HCT116 (cell line): ENCODE data around the gene RPL35.

Source experiments
- CBX3 ChIP-seq: IDR thresholded peaks from 2 replicates; pipeline ENCODE4 v1.6.1; 2012; ENCODE audit warnings: low read depth
- CTCF ChIP-seq, 3 experiments: fragments of 200-600 bp in 1 of 3; sonication (generic) in 1 of 3; IDR thresholded peaks in 2 of 3; conservative IDR thresholded peaks in 1 of 3; 2 replicates each; pipeline ENCODE4 v1.5.1; 2012 to 2017; ENCODE audit warnings: low read depth in 2 of 3, low read length in 2 of 3, antibody characterized with exemption in 1 of 3, borderline replicate concordance in 1 of 3, control low read depth in 1 of 3, mild to moderate bottlenecking in 1 of 3, mixed read lengths in 1 of 3, mixed run types in 1 of 3, moderate library complexity in 1 of 3; ENCODE audit not compliant: insufficient read depth in 1 of 3
- EZH2 ChIP-seq: fragments of 200-600 bp; sonication (generic); IDR thresholded peaks from 2 replicates; pipeline ENCODE4 v1.6.1; 2017; ENCODE audit warnings: antibody characterized with exemption, mixed run types
- EZH2phosphoT487 ChIP-seq: fragments of 200-600 bp; IDR thresholded peaks from 2 replicates; pipeline ENCODE4 v1.6.1; 2018; ENCODE audit warnings: antibody characterized with exemption, borderline replicate concordance
- JUND ChIP-seq: IDR thresholded peaks from 2 replicates; pipeline ENCODE4 v1.6.1; 2012
- MAX ChIP-seq: IDR thresholded peaks from 2 replicates; pipeline ENCODE4 v1.6.1; 2012
- POLR2A ChIP-seq: IDR thresholded peaks from 2 replicates; pipeline ENCODE4 v1.7.0; 2011; ENCODE audit warnings: borderline replicate concordance; ENCODE audit not compliant: insufficient read depth, insufficient read length; ENCODE audit errors: extremely low read depth
- POLR2AphosphoS5 ChIP-seq: IDR thresholded peaks from 2 replicates; pipeline ENCODE4 v1.6.1; 2011; ENCODE audit warnings: mild to moderate bottlenecking, low read depth, low read length, moderate library complexity
- REST ChIP-seq: IDR thresholded peaks from 2 replicates; pipeline ENCODE4 v1.6.1; 2012; ENCODE audit warnings: low read depth
- SIN3A ChIP-seq: IDR thresholded peaks from 2 replicates; pipeline ENCODE4 v1.6.1; 2012; ENCODE audit warnings: low read depth
- SRF ChIP-seq: IDR thresholded peaks from 2 replicates; pipeline ENCODE4 v1.6.1; 2012; ENCODE audit warnings: low read depth
- TCF7L2 ChIP-seq: IDR thresholded peaks from 2 replicates; pipeline ENCODE4 v1.7.0; 2011; ENCODE audit warnings: borderline replicate concordance, inconsistent platforms; ENCODE audit not compliant: insufficient read depth, insufficient read length; ENCODE audit errors: extremely low read depth
- YY1 ChIP-seq: IDR thresholded peaks from 2 replicates; pipeline ENCODE4 v1.6.1; 2011; ENCODE audit warnings: low read length, low read depth, moderate library complexity, mild to moderate bottlenecking; ENCODE audit not compliant: insufficient replicate concordance; ENCODE audit errors: extremely low read depth
- ZNF274 ChIP-seq: fragments of 200-500 bp; sonication (Bioruptor generic); IDR thresholded peaks from 2 replicates; pipeline ENCODE4 v1.6.1; 2014; ENCODE audit warnings: mild to moderate bottlenecking, low read depth, low read length, inconsistent platforms

GRCh38 chr9:124889006-124889405 lies 27.2 kb upstream of the RPL35 start:
- TF ChIP-seq CTCF (IDR thresholded peaks at IDR 0.05 in 2 of 3, conservative IDR thresholded peaks at IDR 0.05 in 1 of 3; ENCODE audit: borderline replicate concordance in 1 of 3, insufficient read depth in 1 of 3, low read depth in 2 of 3, low read length in 2 of 3) (no peak), SRF (no peak), POLR2A (no peak), EZH2phosphoT487 (no peak), SIN3A (no peak), YY1 (no peak), CBX3 (no peak), REST (no peak), MAX (no peak), POLR2AphosphoS5 (no peak), JUND (no peak), ZNF274 (no peak), TCF7L2 (no peak), EZH2 (no peak)
